Neural progenitor cell (in vitro differentiated cells): ENCODE results near the gene DCLK2. TPM values are rescaled to one million over a fixed set of nuclear protein-coding genes. Genes with fewer than 3 reads are reported as not detected.

Source experiments
- DNase-seq: peaks from one replicate; pipeline ENCODE4 v3.0.0-alpha.2; 2016; ENCODE audit warnings: low spot score
- H2AFZ ChIP-seq: fragments of 200-600 bp; sonication (generic); replicated peaks from 2 replicates; pipeline ENCODE4 v1.6.1; 2016; ENCODE audit warnings: antibody characterized with exemption
- H3F3A ChIP-seq: fragments of 200-600 bp; sonication (generic); 2 replicates; pipeline ENCODE4 v1.6.1; 2016; ENCODE audit warnings: antibody characterized with exemption, low read depth
- H3K27ac ChIP-seq: fragments of 200-600 bp; sonication (generic); 2 replicates; pipeline ENCODE4 v1.5.1; 2016; ENCODE audit warnings: mild to moderate bottlenecking
- H3K27me3 ChIP-seq: fragments of 200-600 bp; sonication (generic); 2 replicates; pipeline ENCODE4 v1.6.1; 2016; ENCODE audit warnings: mild to moderate bottlenecking, moderate library complexity
- H3K36me3 ChIP-seq: fragments of 200-600 bp; sonication (generic); 2 replicates; pipeline ENCODE4 v1.5.1; 2016
- H3K4me1 ChIP-seq: fragments of 200-600 bp; sonication (generic); 2 replicates; pipeline ENCODE4 v1.6.1; 2016; ENCODE audit warnings: mixed run types
- H3K4me2 ChIP-seq: fragments of 200-600 bp; sonication (generic); 2 replicates; pipeline ENCODE4 v1.6.1; 2016
- H3K4me3 ChIP-seq: fragments of 200-600 bp; sonication (generic); 2 replicates; pipeline ENCODE4 v1.5.1; 2016
- H3K79me2 ChIP-seq: fragments of 200-600 bp; sonication (generic); 2 replicates; pipeline ENCODE4 v1.6.1; 2016; ENCODE audit warnings: low read depth
- H3K9ac ChIP-seq: fragments of 200-600 bp; sonication (generic); 2 replicates; pipeline ENCODE4 v1.6.1; 2016
- H3K9me3 ChIP-seq: fragments of 200-600 bp; sonication (generic); 2 replicates; pipeline ENCODE4 v1.5.1; 2016; ENCODE audit warnings: low read depth
- H4K20me1 ChIP-seq: fragments of 200-600 bp; sonication (generic); 2 replicates; pipeline ENCODE4 v1.6.1; 2016; ENCODE audit warnings: low read depth
- H3K27ac Mint-ChIP-seq: 3 replicates; pipeline ENCODE4 v1.8.0; 2021; ENCODE audit warnings: mixed read lengths
- H3K27me3 Mint-ChIP-seq: 2 replicates; pipeline ENCODE4 v1.8.0; 2022; ENCODE audit warnings: low read depth, mild to moderate bottlenecking, inconsistent platforms, moderate library complexity, mixed read lengths; ENCODE audit not compliant: insufficient read depth
- H3K36me3 Mint-ChIP-seq: 3 replicates; pipeline ENCODE4 v1.8.0; 2021; ENCODE audit warnings: mixed read lengths
- H3K4me1 Mint-ChIP-seq: 3 replicates; pipeline ENCODE4 v1.8.0; 2021; ENCODE audit warnings: mixed read lengths
- H3K4me3 Mint-ChIP-seq: 3 replicates; pipeline ENCODE4 v1.8.0; 2021; ENCODE audit warnings: mild to moderate bottlenecking, moderate library complexity, mixed read lengths
- H3K9me3 Mint-ChIP-seq: 3 replicates; pipeline ENCODE4 v1.8.0; 2020; ENCODE audit warnings: mixed read lengths
- EZH2 ChIP-seq: fragments of 200-600 bp; sonication (generic); IDR thresholded peaks from 2 replicates; pipeline ENCODE4 v1.6.1; 2017; ENCODE audit warnings: antibody characterized with exemption, mild to moderate bottlenecking, moderate library complexity
- EZH2phosphoT487 ChIP-seq: fragments of 200-600 bp; sonication (generic); IDR thresholded peaks from 2 replicates; pipeline ENCODE4 v1.6.1; 2017; ENCODE audit warnings: antibody characterized with exemption
- total RNA-seq: library from RNA; depleted of rRNA; stranded (reverse); fragments of >200 nt; gene quantifications from 2 replicates; pipeline ENCODE4 v1.2.3, GENCODE V29; 2015; ENCODE audit warnings: low replicate concordance
- TF ChIP-seq, protein P1 (sequence below): fragments of 200-600 bp; sonication (generic); IDR thresholded peaks from 2 replicates; pipeline ENCODE4 v1.5.1; 2017; ENCODE audit warnings: antibody characterized with exemption, mild to moderate bottlenecking

Gene DCLK2
- total RNA-seq, 1 donor from 2014 or later, result 11.7 TPM

DNA sequence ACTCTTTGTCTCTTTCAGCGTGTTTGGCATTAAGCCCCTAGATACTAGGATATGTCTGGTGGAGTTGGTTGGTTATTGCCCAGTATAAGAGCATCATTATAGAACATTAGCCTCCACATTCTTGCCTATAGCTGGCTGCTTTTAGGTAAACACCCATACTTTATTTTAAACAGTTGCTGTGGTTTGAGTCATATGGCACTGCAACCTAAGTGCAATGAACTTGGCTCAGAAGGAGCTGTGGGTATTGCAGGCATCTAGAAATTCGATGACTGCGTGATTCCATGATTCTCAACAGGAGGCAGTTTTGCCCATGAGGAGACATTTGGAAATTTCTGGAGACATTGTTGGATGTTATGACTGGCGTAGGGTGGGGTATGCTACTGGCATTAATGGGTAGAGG is 49.5 kb downstream of the DCLK2 start:
- H4K20me1 ChIP-seq, result no peaks in the 10 kb centered on the region
- no peak overlapping the region for H3K4me2 ChIP-seq
- H3F3A ChIP-seq, result no peaks in the 10 kb centered on the region
- H3K27me3 ChIP-seq, result no peaks in the 10 kb centered on the region
- TF ChIP-seq, protein P1, sequence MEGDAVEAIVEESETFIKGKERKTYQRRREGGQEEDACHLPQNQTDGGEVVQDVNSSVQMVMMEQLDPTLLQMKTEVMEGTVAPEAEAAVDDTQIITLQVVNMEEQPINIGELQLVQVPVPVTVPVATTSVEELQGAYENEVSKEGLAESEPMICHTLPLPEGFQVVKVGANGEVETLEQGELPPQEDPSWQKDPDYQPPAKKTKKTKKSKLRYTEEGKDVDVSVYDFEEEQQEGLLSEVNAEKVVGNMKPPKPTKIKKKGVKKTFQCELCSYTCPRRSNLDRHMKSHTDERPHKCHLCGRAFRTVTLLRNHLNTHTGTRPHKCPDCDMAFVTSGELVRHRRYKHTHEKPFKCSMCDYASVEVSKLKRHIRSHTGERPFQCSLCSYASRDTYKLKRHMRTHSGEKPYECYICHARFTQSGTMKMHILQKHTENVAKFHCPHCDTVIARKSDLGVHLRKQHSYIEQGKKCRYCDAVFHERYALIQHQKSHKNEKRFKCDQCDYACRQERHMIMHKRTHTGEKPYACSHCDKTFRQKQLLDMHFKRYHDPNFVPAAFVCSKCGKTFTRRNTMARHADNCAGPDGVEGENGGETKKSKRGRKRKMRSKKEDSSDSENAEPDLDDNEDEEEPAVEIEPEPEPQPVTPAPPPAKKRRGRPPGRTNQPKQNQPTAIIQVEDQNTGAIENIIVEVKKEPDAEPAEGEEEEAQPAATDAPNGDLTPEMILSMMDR, result no peak
- Mint-ChIP-seq H3K4me1 (no peaks in the 10 kb centered on the region), H3K27ac (no peak overlapping the region), H3K27me3 (no peaks in the 10 kb centered on the region), H3K4me3 (no peak overlapping the region), H3K9me3 (no peaks in the 10 kb centered on the region), H3K36me3 (peaks cover 5% of the 10 kb centered on the region)
- no peaks in the 10 kb centered on the region for H3K36me3 ChIP-seq
- no peak overlapping the region for H3K9ac ChIP-seq
- H2AFZ ChIP-seq, result no peak overlapping the region
- no peak overlapping the region for H3K27ac ChIP-seq
- H3K4me3 ChIP-seq, result no peak overlapping the region
- H3K9me3 ChIP-seq, result no peaks in the 10 kb centered on the region
- no peaks in the 10 kb centered on the region for H3K79me2 ChIP-seq
- no peaks in the 10 kb centered on the region for H3K4me1 ChIP-seq
- DNase-seq, result no peak

DNA sequence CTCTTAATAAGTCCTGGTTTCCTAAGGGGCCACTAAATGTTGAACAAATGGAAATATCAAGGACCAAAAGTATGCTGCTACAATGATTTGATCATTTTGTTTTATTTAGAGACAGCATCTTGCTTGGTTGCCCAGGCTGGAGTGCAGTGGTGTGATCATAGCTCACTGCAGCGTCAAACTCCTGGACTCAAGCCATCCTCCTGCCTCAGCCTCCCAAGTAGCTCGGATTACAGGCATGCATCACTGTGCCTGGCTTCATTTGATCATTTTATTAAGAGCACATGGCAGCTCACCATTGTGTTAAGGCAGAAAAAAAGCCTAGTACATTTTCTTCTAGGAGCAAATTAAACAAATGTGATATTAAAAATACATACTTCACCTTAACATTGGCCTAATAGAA is 52.7 kb downstream of the DCLK2 start:
- H3K9ac ChIP-seq, result no peak overlapping the region
- H3F3A ChIP-seq, result no peaks in the 10 kb centered on the region
- no peaks in the 10 kb centered on the region for H3K36me3 ChIP-seq
- no peak overlapping the region for H3K27ac Mint-ChIP-seq
- peaks cover 11% of the 10 kb centered on the region for H3K36me3 Mint-ChIP-seq
- H3K9me3 ChIP-seq, result no peaks in the 10 kb centered on the region
- H3K4me3 Mint-ChIP-seq, result no peak overlapping the region
- H3K79me2 ChIP-seq, result no peaks in the 10 kb centered on the region
- H3K4me1 ChIP-seq, result no peaks in the 10 kb centered on the region
- H3K9me3 Mint-ChIP-seq, result no peaks in the 10 kb centered on the region
- H2AFZ ChIP-seq, result no peak overlapping the region
- no peaks in the 10 kb centered on the region for H3K27me3 ChIP-seq
- no peaks in the 10 kb centered on the region for H4K20me1 ChIP-seq
- TF ChIP-seq EZH2phosphoT487, result no peak
- TF ChIP-seq EZH2, result no peak
- TF ChIP-seq, protein P1, result no peak
- DNase-seq, result no peak
- peaks cover 1% of the 10 kb centered on the region for H3K27me3 Mint-ChIP-seq
- no peak overlapping the region for H3K4me2 ChIP-seq
- no peak overlapping the region for H3K4me3 ChIP-seq
- H3K27ac ChIP-seq, result no peak overlapping the region
- no peaks in the 10 kb centered on the region for H3K4me1 Mint-ChIP-seq

DNA sequence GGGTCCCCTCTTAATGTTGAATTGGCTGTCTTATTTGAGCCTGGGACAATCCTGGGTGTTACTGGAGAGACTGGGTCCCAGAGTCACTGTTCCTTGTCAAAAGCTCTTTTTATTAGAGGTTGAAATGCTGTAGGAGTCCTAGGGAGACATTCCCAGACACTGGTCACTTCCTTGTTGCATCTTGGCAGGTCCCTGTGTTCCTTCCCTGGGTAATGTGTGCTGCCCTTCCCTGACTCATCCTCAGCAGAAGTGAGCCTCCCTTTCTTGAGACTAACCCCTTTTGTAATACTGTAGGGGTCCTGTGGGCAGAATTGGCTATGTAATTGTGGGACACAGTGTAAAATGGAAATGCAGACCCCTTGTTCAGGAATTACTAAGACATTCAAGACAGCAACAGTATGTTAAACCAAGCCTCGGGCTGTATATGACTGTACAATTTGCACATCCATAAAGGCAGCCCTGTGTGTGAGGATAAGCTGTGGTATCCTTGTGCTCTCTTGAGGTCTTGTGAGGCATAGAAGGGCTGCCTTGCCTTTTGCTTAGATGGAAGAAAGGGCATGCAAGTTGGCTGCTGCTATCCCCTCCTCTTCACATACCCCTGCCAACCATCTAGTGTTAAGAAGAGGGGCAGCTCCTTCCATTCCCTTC is 53.5 kb downstream of the DCLK2 start:
- no peaks in the 10 kb centered on the region for H3K9me3 ChIP-seq
- no peaks in the 10 kb centered on the region for H3K27me3 ChIP-seq
- DNase-seq, result no peak
- no peak overlapping the region for H2AFZ ChIP-seq
- no peak overlapping the region for H3K4me2 ChIP-seq
- H3K27ac ChIP-seq, result no peak overlapping the region
- no peaks in the 10 kb centered on the region for H3K79me2 ChIP-seq
- peaks cover 12% of the 10 kb centered on the region for H3K36me3 Mint-ChIP-seq
- TF ChIP-seq EZH2, result no peak
- TF ChIP-seq EZH2phosphoT487, result no peak
- TF ChIP-seq, protein P1, result no peak
- H3K4me1 Mint-ChIP-seq, result no peaks in the 10 kb centered on the region
- H3K4me1 ChIP-seq, result no peaks in the 10 kb centered on the region
- peaks cover 2% of the 10 kb centered on the region for H3K27me3 Mint-ChIP-seq
- no peaks in the 10 kb centered on the region for H3K36me3 ChIP-seq
- H3K4me3 Mint-ChIP-seq, result no peak overlapping the region
- H3K9ac ChIP-seq, result no peak overlapping the region
- H3F3A ChIP-seq, result no peaks in the 10 kb centered on the region
- no peaks in the 10 kb centered on the region for H4K20me1 ChIP-seq
- H3K27ac Mint-ChIP-seq, result no peak overlapping the region
- no peaks in the 10 kb centered on the region for H3K9me3 Mint-ChIP-seq
- no peak overlapping the region for H3K4me3 ChIP-seq
